Caki2 (cell line): ENCODE measurements around the gene SEL1L. TPM values are rescaled to one million over a fixed set of nuclear protein-coding genes. Genes with fewer than 3 reads are reported as not detected.
"Not testable (repeated sequence)": the region's sequence is repeated elsewhere in the genome, so short reads cannot be mapped to it uniquely, and the experiment has no call there.

Source experiments
- DNase-seq: peaks from one replicate; pipeline ENCODE4 v3.0.0-alpha.2; 2015; ENCODE audit warnings: low read depth
- in situ Hi-C: cut with HindIII; loops from 2 replicates; pipeline ENCODE4 v1.10.0; 2016; ENCODE audit warnings: low sequenced_read_pairs, low pct_unique_long_range_greater_than_20kb, mixed read lengths
- total RNA-seq: library from RNA; depleted of rRNA; stranded (reverse); fragments of >200 nt; shearing (Covaris generic); gene quantifications from 2 replicates; pipeline ENCODE4 v1.2.3, GENCODE V29; 2014; ENCODE audit warnings: low replicate concordance; rRNA removed

Gene SEL1L
- total RNA-seq: 16.4 and 26.1 TPM in 2 replicates

DNA sequence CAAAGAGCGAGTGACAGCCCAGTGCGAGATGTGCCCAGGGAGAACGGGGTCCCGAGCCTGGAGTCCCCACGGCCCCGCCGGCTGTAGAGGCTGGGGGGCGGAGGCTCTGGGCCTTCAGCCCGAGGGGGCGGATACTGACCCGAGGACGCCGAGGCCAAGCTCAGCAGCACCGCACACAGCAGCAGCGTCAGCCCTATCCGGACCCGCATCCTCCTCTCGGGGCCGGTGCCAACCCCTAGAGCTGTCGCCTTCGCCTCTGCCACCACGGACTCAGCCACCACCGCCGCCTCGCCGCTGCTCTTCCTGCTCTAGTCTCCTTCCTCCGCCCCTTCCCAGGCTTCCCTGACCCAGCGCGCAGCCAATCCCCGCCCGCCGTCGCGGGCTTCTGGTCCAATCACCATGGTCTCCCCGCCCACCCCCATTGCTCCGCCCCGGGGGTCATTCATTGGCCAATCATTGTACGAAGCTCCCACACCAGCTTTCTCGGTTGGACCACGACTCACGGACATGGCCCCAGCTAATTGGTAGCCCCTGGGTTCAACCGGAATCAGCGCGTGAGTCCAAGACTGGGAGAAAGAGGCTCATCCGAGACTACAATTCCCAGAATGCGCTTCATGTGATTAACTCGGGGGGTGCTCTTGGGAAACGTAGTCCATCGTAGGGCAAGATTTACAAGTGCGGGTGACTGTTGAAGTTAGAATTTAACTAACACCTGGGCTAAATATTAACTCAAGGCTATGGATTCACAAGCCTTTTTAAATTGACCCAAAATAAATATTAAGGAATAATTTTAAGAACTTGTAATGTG lies at the start of gene SEL1L:
Gene SEL1L, minus strand, starts transcription at position 318 of the 808 bp plus-strand sequence. Its CDS starts 109 bp downstream, at position 209.
- in situ Hi-C loops: no loop called here
- DNase-seq: peak; percentile 99

DNA sequence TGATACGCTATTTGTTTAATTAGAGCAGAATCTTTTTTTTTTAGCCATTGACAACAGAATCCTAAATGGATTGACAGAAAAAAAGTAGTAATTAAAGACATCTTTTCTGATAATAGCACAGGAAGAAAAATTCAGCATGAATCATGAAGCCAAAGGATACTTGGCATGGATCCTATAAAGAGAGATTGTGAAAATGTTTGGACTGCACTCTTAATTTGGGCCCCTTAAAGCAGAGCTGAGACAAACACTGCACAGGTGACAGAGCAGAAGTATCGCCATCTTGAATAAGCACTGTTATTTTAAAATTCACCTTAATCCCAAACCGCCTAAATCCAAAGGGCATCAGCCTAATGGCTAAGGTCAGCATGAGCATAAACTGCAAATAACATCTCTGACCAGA lies 48.8 kb upstream of the SEL1L start:
- in situ Hi-C loops: no loop called here

DNA sequence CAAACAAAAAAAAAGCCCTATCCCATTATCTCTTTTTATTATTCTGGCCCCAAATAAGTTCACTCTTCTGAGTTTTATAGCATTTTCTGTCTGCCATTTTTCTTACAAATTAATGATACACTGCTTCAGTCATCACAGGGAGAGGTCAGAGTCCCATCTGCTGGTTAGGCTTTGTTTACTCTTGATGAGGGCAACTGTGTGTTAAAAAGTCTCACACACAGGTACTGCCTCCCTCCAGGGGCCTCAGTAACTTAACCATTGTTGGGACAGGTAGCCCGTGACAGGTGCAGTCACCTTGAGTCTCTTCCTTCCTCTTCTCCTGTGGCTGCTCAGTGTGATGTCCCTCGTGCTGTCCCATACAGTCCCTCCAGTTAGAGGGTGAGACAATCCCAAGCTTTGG lies 45.5 kb upstream of the SEL1L start:
- in situ Hi-C loops: no loop called here
- DNase-seq: no peak

More for the DNA sequence above, 48.8 kb upstream of the SEL1L start:
- no peak for DNase-seq

DNA sequence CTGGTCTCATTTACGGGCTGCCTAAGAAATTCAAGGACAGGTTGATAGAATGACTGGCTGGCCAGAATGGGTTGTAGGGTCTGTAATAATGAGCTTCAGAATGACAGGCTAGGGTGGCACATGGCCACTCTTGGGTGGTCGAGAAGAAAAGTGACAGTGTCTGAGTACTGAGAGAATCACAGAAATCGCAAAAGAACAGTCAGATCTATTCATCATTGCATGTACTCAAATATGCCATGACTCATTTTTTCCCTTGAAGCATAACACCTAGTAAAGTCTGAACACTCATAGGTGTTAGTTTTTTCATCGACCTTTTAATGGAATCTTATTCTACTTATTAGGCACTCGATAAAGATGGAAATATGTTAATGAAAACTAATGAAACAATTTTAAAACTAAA lies 37.8 kb upstream of the SEL1L start:
- in situ Hi-C loops: no loop called here
- DNase-seq: no peak

DNA sequence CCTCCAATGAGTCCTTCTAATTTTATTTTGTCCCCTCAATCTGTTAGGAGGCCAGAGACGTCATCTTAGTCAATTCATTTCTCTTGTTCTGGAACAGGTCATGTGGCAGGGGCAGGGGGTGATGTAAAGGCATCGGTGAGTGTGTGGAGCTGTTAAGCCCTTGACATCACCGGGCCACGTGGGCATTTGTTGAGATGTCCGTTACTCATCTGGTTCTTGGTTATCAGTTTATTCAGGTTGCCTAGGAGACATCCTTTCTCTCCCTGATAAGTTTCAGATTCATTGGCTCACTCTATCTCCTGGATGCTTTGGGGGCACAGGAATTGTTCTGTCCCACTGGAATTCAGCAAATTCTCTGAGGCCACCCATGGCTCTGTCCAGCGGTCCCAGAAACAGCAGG lies 33.6 kb upstream of the SEL1L start:
- no peak for DNase-seq
- in situ Hi-C loops: no loop called here

DNA sequence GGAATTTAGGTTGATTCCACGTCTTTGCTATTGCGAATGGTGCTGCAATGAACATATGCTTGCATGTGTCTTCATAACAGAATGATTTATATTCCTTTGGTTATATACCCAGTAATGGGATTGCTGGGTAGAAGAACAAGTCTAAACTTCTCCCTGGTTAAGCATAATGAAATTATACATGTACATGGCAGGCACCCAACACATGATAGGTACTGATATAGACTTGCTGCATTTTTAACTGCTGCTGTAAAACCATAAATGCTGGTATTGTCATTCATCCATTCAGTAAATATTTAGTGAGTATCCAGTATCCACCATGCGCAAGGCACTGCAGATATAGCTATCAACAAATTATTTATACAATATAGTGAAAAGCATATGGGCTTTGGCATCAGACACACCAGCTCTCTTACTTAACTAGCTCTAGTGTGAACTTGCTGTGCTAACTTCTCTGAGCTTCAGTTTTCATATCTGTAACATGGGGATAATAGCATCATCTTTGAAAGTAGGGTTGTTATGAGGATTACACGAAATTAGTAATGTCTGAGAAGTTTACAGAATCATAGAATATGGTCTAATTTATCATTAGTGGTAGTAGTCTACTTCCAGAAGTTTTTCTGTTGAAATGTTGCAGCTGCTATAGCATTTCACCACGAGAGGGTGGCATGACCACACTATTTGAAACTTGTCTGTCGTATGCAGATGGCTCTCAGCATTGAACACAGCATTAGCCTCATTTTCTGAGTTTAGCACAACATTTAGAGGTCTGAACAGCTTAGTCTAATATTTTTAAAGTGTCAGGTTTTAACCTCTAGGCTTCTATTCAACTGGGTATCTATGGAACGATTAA lies 32.0 kb upstream of the SEL1L start:
- in situ Hi-C loops: no loop called here
- DNase-seq: no peak

DNA sequence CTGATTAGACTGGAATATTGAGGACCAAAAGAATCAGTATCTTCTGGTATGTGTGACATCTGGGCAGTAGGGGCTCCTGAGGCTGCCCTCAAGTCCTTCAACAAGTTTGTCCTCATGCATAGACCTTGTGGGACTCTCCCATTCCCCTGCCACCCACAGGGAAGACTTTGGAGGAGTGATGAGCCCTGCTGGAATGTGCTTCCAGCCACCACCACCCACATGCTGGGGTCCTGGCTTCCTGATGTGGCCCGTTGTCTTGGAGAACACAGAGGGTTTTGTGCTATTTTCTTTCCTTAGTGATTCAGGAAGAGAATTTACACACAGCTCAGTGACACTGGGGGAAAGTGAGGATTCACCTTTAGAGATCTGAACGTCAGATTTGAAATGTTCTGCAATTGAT lies 29.2 kb upstream of the SEL1L start:
- DNase-seq: no peak
- in situ Hi-C loops: no loop called here

DNA sequence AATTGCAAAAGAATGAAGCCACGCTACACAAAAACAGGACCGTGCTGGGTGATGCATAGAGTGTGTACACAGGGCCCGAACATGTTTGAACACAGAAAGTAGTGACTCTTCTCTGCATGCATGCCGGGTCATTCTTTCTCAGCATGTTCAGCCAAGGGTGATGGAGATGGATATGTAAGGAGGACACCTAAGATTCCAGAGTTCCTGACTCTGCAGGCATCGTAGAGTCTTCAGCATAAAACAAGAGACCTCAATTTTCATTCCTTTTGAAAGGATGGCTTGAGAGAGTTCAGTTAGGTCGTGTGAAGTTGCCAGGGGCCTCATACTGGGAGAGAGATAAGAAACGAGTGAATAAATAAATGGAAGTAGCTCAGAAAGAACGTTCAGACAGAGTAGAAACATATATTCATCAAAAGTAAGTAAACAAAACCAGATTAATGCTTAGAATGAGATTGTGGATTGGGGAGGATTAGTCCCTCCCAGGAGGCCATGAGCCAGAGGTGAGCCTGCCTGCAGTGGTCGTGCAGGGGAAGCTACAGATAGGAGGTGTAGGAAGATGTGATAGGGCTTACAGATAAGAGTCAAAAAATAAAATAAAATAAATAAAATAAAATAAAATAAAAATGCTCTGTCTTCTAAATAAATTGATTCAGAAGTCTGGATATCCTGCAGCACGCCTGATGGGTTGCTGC lies 27.6 kb upstream of the SEL1L start:
- DNase-seq: no peak
- in situ Hi-C loops: no loop called here

DNA sequence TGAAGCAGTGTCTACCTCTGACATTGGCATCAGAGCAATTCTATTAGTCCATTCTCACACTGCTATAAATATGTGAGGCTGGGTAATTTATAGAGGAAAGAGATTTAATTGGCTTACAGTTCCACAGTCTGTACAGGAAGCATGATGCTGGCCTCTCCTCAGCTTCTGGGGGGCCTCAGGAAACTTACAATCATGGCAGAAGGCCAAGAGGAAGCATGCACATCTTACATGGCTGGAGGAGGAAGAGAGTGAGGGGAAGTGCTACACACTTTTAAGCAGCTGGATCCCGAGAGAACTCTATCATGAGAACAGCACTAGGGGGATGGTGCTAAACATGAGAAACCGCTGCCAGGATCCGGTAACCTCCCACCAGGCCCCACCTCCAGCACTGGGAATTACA lies 25.7 kb upstream of the SEL1L start:
- in situ Hi-C loops: no loop called here
- DNase-seq: no peak

DNA sequence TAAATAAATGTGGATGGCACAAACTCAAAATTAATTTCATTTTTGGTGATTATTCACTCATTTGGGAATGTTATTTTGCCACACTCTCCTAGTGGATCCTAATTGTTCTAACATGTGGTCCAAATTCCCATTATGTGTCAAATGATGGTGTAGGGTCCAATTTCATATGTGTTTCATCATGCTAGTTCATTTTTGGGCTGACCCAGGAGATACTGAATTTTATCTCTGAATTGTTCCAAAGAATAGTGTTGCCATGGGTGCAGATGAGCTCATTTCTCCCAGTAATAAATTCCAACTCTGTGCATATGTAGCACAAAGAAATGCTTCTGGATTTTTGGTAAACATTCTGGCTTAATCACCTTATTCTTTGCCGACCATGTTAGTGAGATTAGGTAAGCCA lies 23.5 kb upstream of the SEL1L start:
- DNase-seq: no peak

DNA sequence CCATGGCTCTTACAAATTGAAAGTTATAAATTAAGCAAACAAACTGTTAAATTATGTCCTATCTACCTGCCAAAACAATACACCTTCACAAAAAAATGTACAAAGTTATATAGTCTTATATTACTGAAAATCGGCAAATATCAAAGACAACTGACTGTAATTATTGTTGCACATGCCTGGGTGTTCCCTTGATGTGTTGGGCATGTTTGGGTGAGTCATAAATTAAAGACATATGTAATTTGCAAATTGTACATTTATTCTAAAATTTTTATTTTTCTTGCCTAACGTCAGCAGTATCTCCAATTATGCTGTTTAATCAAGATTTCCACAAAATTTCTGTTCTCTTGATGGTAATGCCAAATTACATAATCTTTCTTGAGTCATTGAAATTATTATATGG lies 22.0 kb upstream of the SEL1L start:
- in situ Hi-C loops: no loop called here
- DNase-seq: no peak

More for the DNA sequence above, 23.5 kb upstream of the SEL1L start:
- in situ Hi-C loops: no loop called here

DNA sequence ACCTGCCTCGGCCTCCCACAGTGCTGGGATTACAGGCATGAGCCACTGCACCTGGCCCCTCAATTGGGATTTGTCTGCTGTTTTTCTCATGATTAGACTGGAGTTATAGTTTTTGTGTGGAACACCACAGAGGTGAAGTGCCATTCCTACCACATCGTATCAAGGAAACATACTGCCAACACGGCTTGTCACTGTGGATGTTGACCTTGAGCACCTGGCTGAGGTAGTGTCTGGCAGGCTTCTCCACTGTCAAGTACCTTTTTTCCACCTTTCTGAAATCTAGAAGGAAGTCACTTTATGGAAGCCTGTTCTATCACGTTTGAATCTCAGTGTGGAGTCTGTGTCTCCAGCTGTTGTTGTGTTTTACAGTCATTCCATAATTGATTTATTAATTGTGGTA lies 21.4 kb upstream of the SEL1L start:
- no peak for DNase-seq
- in situ Hi-C loops: no loop called here

DNA sequence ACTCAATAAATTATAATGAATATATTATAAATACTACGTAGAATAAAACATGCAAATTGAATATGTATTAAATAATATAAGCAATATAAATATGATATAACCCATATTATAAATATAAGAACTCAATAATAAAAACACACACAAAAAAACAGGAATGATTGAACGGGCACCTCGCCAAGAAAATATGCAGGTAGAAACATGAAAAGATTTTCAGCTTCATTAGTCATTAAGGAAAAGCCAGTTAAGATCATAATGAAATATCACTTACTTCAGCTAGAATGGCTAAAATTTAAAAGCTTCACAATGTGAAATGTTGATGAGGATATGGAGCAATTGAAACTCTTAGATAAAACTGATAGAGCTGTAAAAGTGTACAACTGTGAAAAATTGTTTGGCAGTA lies 17.8 kb upstream of the SEL1L start:
- DNase-seq: no peak
- in situ Hi-C loops: no loop called here

DNA sequence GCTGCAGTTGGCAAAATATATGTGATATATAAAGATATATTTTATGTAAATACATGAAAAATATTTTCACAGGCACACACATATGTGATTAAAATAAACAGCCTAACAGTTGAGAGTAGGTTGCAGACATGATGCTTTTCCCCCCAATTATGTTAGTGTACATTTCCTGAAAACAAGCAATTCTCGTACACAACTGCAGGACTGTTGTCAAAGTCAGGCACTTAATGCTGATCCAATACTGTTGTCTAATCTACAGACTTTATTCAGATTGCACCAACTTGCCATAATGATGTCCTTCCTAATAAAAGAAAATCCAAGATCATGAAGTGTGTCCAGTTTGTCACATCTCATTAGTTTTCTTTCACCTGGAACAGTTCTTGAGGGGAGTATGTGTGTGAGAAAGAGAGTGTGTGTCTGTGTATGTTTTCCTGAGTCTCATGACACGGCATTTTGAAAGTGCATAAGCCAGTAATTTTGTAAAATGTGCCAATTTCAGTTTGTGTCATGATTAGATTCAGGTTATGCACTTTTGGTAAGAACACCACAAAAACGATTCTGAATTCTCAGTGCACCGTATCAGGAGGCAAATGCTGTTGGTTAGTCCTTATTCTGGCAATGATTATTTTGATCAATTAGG lies 16.5 kb upstream of the SEL1L start:
- in situ Hi-C loops: no loop called here
- peak; percentile 12 for DNase-seq

DNA sequence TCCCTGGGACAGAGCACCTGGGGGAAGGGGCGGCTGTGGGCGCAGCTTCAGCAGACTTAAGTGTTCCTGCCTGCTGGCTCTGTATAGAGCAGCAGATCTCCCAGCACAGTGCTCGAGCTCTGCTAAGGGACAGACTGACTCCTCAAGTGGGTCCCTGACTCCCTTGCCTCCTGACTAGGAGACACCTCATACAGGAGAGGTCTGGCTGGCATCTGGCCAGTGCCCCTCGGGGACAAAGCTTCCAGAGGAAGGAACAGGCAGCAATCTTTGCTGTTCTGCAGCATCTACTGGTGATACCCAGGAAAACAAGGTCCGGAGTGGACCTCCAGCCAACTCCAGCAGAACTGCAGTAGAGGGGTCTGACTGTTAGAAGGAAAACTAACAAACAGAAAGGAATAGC lies 7.6 kb upstream of the SEL1L start:
- DNase-seq, in situ Hi-C loops: not testable (repeated sequence)

DNA sequence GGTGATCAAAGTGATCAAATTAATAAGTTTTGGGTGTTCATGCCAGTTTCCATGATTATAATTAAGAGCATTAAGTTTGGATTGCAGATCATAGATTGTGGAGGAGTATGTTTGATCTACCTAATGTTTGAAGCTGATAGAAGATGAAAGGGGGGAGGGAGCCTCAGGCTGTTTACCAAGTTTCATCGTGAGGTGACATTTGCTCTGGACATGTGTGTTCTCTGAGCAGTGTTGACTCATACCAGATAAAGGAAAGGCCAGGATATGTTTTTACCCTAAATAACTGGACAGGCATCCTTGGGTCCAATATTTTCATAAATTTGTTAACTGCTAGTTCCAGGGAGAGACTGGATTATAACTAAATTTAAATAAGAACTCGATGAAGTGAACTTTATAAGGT lies 3.5 kb upstream of the SEL1L start:
- no peak for DNase-seq
- in situ Hi-C loops: no loop called here

DNA sequence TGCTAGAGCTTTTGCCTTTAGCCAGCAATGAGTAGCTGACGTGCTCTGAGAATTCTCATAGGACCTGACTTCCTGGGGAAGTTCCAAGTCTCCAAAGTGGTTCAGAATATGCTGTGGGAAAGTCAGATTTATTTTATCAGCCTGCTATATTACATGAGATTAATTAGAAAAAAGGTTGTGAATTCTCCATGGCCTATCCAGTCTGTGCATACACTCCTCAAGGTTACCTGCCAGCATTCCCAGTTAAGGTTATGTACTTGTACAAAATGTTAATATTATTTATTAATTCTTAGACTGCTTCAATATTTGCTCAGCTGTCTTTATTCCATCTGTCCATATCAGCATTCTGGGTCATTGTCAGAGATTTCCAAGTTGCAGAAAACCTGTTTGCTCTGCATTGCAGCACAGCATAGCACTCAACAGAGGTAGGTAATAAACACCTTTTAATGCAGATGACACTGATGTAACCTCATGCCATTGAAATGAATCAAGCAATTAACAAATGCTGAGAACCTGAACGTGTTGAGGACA lies 2.7 kb upstream of the SEL1L start:
- in situ Hi-C loops: no loop called here
- DNase-seq: no peak
